HG03025 (cell line): ENCODE measurements around the gene NOTCH4.

Source experiments
- ATAC-seq: cut with Tn5 transposase; IDR thresholded peaks from one replicate; pipeline ENCODE4 v1.9.1; 2021; ENCODE audit warnings: mild to moderate bottlenecking, moderate library complexity; ENCODE audit not compliant: unreplicated experiment, low FRiP score

NOTCH4 gene

DNA sequence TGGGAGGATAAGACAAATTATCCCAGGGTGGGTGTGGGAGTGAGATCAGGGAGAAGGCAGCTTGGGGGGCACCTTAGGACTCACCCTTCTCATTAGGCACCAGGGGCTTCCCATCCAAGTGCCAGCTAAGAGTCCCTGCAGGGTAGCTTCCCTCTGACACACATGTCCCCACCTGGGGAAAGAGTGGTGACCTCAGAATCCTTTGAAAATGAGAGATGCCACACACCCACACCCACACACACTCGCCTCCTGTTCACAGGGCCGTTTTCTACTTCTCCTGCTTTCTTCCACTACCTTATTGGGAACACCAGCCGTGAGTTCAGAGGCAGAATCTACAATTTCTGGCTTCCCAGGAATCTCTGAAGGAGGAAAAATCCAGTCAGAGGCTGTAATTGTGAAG lies 40.8 kb downstream of the NOTCH4 start:
- ATAC-seq = no peak

DNA sequence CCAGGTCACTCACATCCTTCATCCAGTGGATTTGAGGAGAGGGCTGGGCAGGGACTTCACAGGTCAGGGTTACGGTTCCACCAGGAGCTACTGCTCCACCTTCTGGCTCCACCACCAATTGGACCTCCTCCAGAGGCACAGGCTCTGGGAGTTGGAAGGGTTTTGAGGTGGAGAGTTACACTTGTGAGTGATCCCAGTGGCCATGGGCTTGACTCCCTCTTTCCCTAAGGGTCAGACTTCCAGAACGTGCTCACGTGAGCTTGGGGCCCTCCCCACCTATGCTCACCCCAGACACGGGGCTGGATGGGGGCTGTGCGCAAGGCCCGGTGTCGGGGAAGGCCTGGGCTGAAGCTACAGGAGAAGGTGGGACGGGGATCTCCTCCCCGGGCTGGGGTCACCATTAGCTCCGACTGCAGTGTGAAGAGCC lies 41.3 kb downstream of the NOTCH4 start:
- no peak for ATAC-seq

DNA sequence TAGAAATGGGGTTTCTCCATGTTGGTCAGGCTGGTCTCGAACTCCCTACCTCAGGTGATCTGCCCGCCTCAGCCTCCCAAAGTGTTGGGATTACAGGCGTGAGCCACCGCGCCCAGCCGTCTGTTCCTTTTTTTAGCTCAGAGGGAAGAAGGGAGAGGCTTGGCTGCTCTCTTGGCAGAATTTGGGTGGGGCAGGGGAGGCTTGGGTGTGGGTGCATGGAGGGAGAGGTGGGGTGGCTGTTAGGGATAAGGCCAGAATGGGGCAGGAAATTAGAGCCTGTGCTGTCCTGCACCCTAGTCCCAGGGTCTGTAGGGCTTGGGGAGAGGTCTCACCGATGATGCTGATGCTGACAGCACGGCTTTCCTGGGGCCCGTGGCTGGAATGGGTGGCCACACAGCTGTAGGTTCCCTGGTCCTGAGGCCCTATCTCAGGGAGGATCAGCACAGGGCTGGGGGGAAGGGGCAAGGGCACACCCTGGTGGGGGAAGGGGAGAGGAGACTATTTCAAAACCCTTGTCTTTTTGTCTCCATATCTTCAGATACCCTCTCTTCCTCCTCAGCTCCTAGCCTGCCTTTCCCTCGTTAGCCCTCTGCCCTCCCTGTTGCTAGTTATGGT lies 41.8 kb downstream of the NOTCH4 start:
- ATAC-seq = no peak

DNA sequence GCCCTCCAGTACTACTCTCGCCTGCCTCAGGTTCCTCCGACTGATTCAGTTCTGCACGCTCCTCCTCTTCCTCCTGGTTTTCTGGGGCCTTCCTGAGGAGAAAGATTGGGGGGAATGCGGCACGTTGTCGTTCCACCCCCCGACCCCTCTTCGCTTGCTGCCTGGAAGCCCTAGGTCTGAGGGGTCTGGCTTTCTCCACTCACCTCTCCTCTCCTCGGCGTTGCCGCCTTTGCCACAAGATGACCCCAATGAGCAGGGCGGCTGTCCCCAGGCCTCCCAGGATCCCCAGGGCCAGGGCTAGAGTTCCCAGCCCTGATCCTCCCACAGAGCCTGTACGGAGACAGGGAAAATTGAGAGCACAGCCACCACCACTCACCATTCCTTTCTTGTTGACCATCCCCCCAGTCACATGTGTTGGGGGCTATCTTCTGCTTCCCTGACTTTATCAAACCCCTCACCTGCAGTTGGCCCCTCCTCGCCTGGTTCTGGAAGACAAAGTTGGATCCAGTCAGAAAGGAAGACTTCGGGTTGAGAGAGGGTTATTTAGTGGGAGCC lies 42.6 kb downstream of the NOTCH4 start:
- no peak for ATAC-seq

DNA sequence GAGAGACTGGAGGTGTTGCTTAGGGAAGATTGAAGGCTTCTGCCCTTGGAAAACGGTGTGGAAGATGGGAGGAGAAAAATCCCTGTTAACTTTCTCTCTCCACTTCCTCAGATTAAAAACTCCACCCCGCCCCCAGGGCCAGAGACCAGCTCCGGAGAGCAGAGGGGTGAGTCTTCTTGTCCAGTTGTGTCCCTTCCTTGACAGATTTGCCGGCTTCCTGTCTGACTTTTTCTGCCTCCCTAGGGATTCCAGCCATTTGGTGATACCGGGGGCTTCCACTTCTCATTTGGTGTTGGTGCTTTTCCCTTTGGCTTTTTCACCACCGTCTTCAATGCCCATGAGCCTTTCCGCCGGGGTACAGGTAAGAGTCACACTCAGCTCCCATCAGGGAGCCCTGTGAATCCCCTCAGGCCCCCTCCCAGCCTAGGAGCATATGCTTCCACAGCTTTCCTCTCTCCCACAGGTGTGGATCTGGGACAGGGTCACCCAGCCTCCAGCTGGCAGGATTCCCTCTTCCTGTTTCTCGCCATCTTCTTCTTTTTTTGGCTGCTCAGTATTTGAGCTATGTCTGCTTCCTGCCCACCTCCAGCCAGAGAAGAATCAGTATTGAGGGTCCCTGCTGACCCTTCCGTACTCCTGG lies 44.0 kb downstream of the NOTCH4 start:
- no peak for ATAC-seq

DNA sequence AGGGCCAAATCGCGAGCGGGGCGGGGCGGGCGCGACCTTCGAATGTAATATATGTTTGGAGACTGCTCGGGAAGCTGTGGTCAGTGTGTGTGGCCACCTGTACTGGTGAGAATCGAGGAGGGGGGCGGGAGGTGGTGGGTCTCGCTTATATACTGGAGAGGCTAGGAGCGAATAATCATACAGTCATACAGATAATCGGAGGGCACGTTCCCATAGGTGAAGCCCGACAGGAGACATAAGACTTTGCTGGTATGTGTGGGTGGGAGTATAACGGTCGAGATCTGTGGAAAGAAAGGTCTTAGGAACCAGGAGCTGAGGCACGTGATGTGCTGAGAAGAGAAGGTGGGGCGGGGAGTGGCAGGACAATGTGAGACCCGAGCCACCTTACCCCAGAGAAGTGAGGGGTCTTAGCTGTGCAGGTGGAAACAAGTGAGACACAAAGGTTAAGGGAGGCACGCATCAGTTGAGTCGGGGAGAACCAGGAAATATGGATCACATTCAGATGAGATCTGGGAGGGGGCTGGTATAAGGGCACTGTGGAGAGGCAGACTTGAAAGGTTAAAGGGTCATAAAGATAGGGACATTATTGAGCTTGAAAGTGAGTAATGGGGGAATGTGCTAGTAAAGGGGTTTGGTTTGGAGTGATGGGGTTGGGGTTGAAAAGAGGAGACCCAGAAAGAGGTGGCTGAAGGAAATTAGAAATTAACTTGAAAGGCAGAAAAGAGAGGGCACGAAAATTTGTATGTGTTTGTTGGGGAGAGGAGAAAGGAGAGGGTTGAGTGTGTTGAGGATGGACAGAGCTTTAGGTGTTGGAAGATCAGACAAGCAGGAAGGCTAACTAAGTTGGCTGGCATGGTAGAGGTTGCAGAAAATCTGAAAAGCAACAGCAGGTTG lies 45.1 kb downstream of the NOTCH4 start:
- ATAC-seq = no peak

DNA sequence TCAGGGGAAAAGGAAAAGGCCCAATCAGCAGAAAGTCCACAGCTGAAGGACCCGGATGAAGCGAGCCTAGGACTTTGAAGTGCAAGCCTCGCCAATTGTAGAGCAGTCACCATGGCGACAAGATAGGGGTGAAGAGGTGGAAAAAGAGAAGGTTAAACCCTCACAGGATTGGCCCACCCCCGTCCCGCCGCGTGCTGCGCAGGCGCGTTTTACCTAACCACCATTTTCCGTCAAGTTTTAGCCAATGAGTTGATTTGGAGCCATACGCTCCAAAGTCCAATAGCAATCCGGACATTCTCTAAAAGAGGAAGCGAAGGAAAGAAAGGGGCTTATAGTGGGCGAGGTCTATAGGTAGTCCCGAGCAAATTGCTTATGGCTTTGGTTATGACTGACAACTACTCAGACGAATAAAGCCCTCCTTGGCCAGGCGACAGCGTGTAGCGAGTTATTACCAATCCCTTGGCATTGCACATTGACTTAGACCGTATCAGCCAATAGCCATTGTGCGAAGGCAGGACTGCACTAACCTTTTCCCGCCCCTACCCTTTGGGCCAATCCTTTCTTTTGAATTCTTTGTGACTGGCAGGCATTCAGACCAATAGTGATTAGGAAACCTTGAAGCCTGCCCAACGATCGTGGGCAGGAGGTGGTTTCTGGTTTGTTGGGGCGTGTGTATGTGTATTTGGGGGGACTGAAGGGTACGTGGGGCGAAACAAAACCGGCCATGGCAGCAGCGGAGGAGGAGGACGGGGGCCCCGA lies 45.9 kb downstream of the NOTCH4 start, which contains the start of gene RNF5:
RNF5 (plus strand) TSS at position 618 of the 759 bp plus-strand sequence; CDS start at position 725, 107 bp downstream.
- ATAC-seq = peak; percentile 73

DNA sequence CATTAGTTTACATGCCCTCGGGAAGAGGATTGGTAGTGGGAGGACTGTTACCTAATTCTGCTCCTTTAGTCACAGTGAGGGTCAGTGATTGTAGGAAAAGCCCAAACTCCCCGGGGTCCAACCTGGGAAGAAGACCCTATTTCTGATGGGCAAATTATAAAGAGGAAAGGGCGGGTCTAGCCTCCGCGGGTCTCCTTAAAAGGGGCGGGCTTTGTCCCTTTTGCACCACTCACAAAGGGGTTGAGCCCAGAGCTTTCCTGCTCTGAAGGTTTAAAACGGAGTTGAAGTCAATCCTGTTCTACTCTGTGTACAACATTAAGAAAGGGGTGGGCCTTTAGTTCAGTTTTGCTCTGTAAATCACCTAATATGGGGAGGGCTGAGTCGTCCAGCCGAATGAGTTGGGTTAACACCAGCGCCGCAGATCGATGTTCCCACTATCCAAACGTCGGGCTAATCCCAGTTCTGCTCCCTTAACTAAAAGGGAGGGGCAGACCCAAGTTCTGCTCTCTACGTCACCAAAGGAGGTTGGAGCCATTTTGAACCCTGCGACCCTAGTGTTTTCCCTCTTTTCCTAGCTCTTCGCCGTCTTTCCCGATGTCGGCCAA lies 46.6 kb downstream of the NOTCH4 start:
- peak; percentile 0 for ATAC-seq

DNA sequence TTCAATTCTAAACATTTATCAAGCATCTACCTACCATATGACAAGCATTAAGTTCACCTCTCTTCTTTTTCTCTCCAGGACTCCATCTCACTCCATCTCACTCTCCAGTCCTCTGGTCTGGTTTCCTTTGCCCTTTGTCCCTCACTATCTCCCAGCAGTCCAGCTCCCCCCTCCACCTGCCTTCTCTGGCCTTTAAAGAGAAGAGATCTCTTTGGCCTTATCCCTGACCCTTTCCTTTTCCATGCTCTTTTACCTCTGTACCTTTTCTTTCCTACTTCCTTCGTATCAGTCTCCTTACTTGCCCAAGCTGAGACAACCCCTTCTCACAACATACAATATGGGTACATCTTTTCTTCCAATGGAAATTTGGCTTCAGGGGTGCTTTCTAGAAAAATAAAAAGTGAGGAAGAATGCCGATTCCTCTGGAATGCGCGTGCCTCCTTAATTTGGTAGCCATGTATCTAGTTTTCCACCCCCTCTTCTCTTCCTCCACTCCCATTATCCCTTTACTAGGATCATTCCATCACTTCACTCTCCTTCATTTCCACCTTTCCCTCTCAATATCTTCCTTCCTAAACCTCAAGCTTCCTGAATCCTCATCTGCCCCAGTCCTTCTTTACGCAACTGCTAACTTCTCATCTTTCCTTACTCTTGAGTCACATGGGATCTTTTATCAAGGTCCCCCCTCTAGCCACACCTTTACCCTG lies 47.2 kb downstream of the NOTCH4 start:
- ATAC-seq = no peak

DNA sequence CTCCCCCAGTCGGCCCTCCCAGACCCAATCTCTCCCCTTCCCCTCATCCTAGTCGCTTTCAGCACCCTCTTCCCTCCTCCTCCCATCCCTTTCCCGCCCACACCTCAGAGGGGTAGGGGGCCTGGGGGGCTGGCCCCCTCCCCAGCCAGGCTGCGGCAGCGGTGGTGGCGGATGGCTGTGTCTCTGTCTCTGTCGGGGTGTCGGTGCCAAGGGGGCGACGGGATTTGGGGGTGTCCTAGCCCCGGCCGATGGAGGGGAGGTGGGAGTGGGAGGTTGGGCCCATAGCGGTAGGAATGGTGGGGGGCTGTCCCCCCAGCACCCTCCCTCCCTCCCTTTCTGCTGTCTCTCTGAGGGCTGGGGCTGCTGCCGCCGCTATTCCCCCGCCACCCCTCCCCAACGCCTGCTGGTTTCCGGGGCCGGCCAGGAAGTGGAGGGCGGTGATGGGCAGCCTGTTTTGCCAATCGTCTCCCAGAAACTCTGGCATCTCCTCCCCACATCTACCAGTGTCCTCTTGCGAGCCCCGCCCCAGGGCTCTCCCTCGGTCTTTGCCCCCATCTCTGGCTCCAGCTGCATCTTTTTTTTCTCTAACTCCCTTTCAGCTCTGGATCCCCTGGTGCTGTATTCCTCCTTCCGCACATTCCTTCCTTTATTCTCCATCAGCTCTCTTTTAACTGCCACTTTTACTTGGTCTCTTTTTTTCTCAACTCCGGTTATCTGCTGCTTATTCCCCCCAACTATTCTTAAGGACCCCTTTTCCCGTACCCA lies 48.0 kb downstream of the NOTCH4 start, which contains the start of gene AGPAT1:
AGPAT1 (minus strand) TSS at position 374 of the 765 bp plus-strand sequence. CDS start 4,588 bp downstream, outside the sequence.
- peak; percentile 33 for ATAC-seq

DNA sequence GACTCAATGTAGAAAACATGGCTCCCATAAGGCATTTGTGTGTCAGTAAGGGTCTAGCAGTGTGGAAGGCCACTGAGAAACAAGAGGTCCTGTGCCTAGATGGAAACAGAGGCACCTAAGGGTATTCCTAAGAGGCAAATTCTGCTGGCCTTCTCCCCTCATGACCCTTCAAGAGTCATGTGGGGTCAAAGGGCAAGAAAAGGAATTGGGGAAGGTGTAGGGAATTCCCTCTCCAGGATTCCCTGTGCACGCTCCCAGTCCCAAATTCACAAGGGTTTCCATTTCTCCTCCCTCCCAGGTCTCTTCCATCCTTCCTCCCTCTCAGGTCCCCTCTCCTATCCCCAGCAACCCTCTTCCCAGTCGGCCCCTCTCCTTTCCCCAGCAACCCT lies 48.6 kb downstream of the NOTCH4 start:
- ATAC-seq = no peak

DNA sequence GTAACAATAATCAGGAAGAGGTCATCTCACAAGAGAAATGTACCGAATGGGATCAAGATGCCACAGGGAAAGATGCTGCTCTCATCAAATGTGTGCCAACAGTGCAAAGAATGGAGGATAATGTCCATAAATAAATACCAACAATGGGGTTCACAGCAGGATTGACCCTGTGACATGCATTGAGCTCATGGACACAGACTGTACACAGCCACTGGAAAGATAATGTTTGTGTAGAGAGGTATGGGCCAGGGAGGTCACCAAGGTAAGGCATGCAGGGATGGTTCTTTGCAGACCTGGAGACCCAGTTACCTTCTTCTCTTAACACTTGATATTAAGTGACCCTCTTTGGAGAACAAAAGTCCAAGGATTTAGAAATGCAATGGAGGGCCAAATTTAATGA lies 49.5 kb downstream of the NOTCH4 start:
- ATAC-seq = no peak

DNA sequence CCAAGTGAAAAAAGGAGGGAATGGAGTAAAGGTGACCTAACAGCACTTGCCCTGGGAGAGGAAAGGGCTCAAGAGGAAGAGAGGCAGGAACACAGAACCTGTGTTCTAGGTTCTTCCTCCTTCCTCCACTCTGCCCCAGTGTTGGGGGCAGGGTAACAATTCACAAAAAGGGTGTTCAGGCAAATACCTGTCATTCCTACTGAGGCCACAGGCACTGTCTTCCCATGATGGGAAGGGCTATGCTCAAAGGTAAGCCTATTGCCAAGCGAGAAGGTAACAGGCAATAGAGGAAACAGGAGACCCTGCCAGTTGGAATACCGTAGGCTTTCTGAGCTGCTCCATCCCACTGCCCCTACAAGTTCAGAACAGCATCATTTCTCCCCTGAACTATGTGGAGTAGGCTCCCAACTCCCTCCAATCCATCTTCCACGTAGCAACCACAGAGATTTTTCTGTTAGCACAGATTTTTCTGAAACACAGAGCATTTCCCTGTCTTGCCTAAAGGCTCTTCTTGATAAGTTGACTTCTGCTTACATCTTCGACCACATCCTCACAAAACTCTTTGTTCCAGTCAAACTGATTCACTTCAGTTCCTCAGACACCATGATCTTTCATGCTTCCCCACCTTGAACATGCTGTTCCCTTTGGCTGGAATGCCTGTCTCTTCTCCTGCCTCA lies 50.7 kb downstream of the NOTCH4 start:
- no peak for ATAC-seq

DNA sequence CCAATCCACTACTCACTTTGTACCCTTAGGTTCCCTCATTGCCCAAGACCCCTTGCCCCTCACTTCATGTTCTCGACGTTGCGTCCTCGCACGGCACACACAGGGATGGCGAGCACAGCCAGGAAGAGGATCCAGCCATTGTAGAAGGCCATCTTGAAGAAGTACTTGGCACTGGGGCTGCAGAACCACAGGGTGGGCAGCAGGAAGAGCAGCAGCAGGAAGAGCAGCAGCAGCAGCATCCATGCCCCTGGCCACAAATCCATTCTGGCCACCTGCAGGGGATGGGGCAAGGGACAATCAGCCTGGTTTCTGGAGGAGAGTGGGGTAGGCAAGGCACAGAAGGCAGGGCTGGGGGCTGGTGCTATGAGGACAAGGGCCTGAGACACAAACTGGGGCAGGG lies 52.6 kb downstream of the NOTCH4 start:
- no peak for ATAC-seq

DNA sequence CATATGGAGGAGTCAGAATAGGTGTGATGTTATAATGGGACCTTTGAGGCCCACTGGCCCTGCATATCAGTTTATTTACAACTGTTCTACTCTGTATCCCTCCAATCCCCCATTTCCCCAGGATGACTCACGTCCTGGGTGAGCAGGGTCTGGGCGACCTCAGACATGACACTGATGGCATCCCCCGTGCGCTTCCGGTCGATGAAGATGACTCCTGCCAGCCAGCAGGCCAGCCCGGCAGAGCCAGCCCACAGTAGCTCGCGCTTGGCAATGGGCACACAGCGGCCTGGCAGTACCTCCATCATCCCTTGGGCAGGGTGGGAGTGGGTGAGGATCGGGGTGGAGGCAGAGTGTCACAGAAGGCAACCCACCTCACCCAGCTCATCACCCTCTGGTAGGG lies 53.6 kb downstream of the NOTCH4 start:
- ATAC-seq = no peak

DNA sequence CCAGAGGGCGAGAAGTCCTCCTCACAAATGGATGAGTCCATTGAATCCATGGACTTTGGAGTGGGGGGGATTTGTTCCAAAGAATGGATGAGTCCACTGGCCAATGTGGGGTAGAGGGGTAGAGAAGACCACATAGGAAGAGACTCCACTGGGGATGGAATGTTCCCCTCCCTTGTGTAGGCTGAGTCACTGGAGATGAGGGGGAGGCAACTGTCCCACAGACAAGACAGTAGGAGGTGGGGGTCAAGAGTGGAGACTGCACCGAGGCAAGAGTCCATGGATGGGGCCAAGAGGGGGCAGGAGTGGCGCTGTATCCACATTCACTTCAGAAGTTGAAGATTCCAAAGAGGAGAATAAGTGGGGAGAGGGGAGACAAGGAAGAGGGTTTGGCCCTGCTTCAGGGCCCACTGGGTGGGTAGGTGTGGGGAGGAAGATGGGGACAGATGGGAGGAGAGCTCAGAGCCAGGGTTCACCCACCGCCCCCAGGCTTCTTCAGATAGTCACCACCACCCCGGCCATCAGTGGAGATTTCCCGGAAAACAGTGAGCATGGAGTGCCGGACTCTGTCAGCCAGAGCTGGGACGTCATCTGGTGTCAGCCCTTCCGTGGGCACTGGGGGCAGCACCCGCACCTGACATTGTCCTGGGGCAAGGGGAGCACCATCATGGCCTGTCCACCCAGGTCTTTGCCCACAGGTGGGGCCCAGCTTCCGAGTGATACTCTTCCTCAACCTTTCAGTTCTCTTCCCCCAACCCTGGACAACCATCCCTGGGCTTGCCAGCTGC lies 54.9 kb downstream of the NOTCH4 start:
- ATAC-seq = no peak

DNA sequence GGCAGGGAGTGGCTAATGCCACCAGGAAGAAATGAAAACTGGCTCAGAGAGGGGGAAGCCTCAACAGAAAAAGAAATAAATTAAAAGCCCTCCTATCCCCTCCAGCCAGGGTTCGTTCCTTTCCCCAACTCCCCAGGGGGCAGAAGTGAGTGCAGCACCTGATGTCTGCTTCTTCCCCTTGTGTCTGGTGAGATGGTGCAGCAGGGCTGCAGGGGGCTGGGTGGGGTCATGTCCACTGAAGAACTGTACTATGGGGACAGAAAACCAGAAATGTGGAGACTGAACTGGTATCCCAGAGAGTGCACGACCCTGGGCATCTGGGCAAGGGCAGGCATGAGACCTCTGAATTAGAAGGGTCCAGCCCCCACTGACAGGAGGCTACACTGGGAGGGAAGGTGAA lies 55.5 kb downstream of the NOTCH4 start:
- ATAC-seq = no peak
